GM18873 (cell line): Measurements from ENCODE around the gene ELMO2.
A peak's percentile ranks its signal among the peaks of the same experiment; 100 is the strongest.

Experiments used
- ATAC-seq: cut with Tn5 transposase; IDR thresholded peaks from one replicate; pipeline ENCODE4 v1.9.1; 2021; ENCODE audit warnings: mild to moderate bottlenecking, moderate library complexity, moderate number of reproducible peaks; ENCODE audit not compliant: unreplicated experiment, low FRiP score

ELMO2 gene

GRCh38 chr20:46406200-46406985, at the start of gene ELMO2:
TSS of gene ELMO2 (minus strand) at chr20:46406615. CDS start at chr20:46394482, 12,133 bp downstream.
- ATAC-seq = peak; percentile 85

- no peak for ATAC-seq
Measured at GRCh38 chr20:46455729-46456128, 49.3 kb upstream of the ELMO2 start.

GRCh38 chr20:46446851-46447250, 40.4 kb upstream of the ELMO2 start:
- no peak for ATAC-seq

- ATAC-seq = no peak
Measured at GRCh38 chr20:46439837-46440236, 33.4 kb upstream of the ELMO2 start.

- no peak for ATAC-seq
Measured at GRCh38 chr20:46438156-46438750, 31.8 kb upstream of the ELMO2 start.

- no peak for ATAC-seq
Measured at GRCh38 chr20:46435146-46435545, 28.7 kb upstream of the ELMO2 start.

- no peak for ATAC-seq
Measured at GRCh38 chr20:46434597-46434996, 28.2 kb upstream of the ELMO2 start.

- no peak for ATAC-seq
Measured at GRCh38 chr20:46433051-46433450, 26.6 kb upstream of the ELMO2 start.

GRCh38 chr20:46430921-46431712, 24.7 kb upstream of the ELMO2 start:
- no peak for ATAC-seq

GRCh38 chr20:46427384-46427783, 21.0 kb upstream of the ELMO2 start:
- ATAC-seq = no peak

GRCh38 chr20:46423882-46424482, 17.6 kb upstream of the ELMO2 start:
- ATAC-seq = no peak

GRCh38 chr20:46423342-46423741, 16.9 kb upstream of the ELMO2 start:
- ATAC-seq = no peak

- ATAC-seq = no peak
Measured at GRCh38 chr20:46420878-46421277, 14.5 kb upstream of the ELMO2 start.

GRCh38 chr20:46419882-46420281, 13.5 kb upstream of the ELMO2 start:
- no peak for ATAC-seq

GRCh38 chr20:46416839-46417238, 10.4 kb upstream of the ELMO2 start:
- no peak for ATAC-seq

GRCh38 chr20:46416421-46416820, 10.0 kb upstream of the ELMO2 start:
- ATAC-seq = no peak

GRCh38 chr20:46415773-46416172, 9.4 kb upstream of the ELMO2 start:
- ATAC-seq = no peak

GRCh38 chr20:46414608-46415007, 8.2 kb upstream of the ELMO2 start:
- no peak for ATAC-seq

GRCh38 chr20:46411637-46412036, 5.2 kb upstream of the ELMO2 start:
- ATAC-seq = no peak

GRCh38 chr20:46408281-46408731, 1.9 kb upstream of the ELMO2 start:
- ATAC-seq = no peak

- no peak for ATAC-seq
Measured at GRCh38 chr20:46407671-46407996, 1.2 kb upstream of the ELMO2 start.
